ENCODE data around the gene MAP2K4.
A peak's percentile ranks its signal among the peaks of the same experiment; 100 is the strongest.
"Not testable (repeated sequence)": the region's sequence is repeated elsewhere in the genome, so short reads cannot be mapped to it uniquely, and the experiment has no call there.

The MAP2K4 gene

GRCh38 chr17:12127177-12127576 is 106.5 kb downstream of the MAP2K4 start:
- ATAC-seq (replicated peaks) (no peak), DNase-seq (no peak)
- peaks cover 0 to 6% of the 10 kb centered on the region in 2 donors for H3K9me3 Mint-ChIP-seq
- H3K27me3 Mint-ChIP-seq: no peaks in the 10 kb centered on the region
- H3K36me3 Mint-ChIP-seq: peaks cover 49 to 69% of the 10 kb centered on the region in 2 donors
- H3K4me3 Mint-ChIP-seq: no peak overlapping the region
- H3K4me1 Mint-ChIP-seq: no peaks in the 10 kb centered on the region
- H3K27ac Mint-ChIP-seq: no peak overlapping the region

GRCh38 chr17:12127667-12128066 is 107.0 kb downstream of the MAP2K4 start:
- H3K27ac Mint-ChIP-seq: no peak overlapping the region
- DNase-seq: no peak
- no peaks in the 10 kb centered on the region for H3K4me1 Mint-ChIP-seq
- H3K4me3 Mint-ChIP-seq: no peak overlapping the region
- peaks cover 52 to 73% of the 10 kb centered on the region in 2 donors for H3K36me3 Mint-ChIP-seq
- no peak for ATAC-seq (replicated peaks)
- peaks cover 0 to 6% of the 10 kb centered on the region in 2 donors for H3K9me3 Mint-ChIP-seq
- no peaks in the 10 kb centered on the region for H3K27me3 Mint-ChIP-seq

- peaks cover 50 to 73% of the 10 kb centered on the region in 2 donors for H3K36me3 Mint-ChIP-seq
- no peak for DNase-seq
- ATAC-seq (replicated peaks): no peak
- H3K9me3 Mint-ChIP-seq: peaks cover 0 to 6% of the 10 kb centered on the region in 2 donors
- no peaks in the 10 kb centered on the region for H3K27me3 Mint-ChIP-seq
- no peak overlapping the region for H3K27ac Mint-ChIP-seq
- no peaks in the 10 kb centered on the region for H3K4me1 Mint-ChIP-seq
- no peak overlapping the region for H3K4me3 Mint-ChIP-seq
Observed at GRCh38 chr17:12128946-12129345, 108.3 kb downstream of the MAP2K4 start.

- Mint-ChIP-seq H3K36me3 (peaks cover 61 to 84% of the 10 kb centered on the region in 2 donors), H3K27ac (no peak overlapping the region), H3K4me3 (no peak overlapping the region), H3K9me3 (peaks cover 5 to 8% of the 10 kb centered on the region in 2 donors), H3K27me3 (no peaks in the 10 kb centered on the region), H3K4me1 (no peaks in the 10 kb centered on the region)
- no peak for ATAC-seq (replicated peaks)
- DNase-seq: no peak
Observed at GRCh38 chr17:12133183-12133582, 112.5 kb downstream of the MAP2K4 start.

- no peak for DNase-seq
- Mint-ChIP-seq H3K9me3 (peaks cover 5 to 8% of the 10 kb centered on the region in 2 donors), H3K4me1 (no peaks in the 10 kb centered on the region), H3K4me3 (no peak overlapping the region), H3K27me3 (no peaks in the 10 kb centered on the region), H3K36me3 (peaks cover 62 to 85% of the 10 kb centered on the region in 2 donors), H3K27ac (no peak overlapping the region)
- no peak for ATAC-seq (replicated peaks)
Observed at GRCh38 chr17:12134101-12134500, 113.4 kb downstream of the MAP2K4 start.

GRCh38 chr17:12134587-12134986 is 113.9 kb downstream of the MAP2K4 start:
- no peak for ATAC-seq (replicated peaks)
- Mint-ChIP-seq H3K27me3 (no peaks in the 10 kb centered on the region), H3K4me1 (no peaks in the 10 kb centered on the region), H3K4me3 (no peak overlapping the region), H3K9me3 (peaks cover 5 to 8% of the 10 kb centered on the region in 2 donors), H3K27ac (no peak overlapping the region), H3K36me3 (peaks cover 58 to 80% of the 10 kb centered on the region in 2 donors)
- DNase-seq: no peak

GRCh38 chr17:12136243-12136642 is 115.6 kb downstream of the MAP2K4 start:
- DNase-seq: no peak
- Mint-ChIP-seq H3K4me1 (no peaks in the 10 kb centered on the region), H3K36me3 (peaks cover 67 to 80% of the 10 kb centered on the region in 2 donors), H3K27ac (no peak overlapping the region), H3K27me3 (no peaks in the 10 kb centered on the region), H3K9me3 (peaks cover 5 to 8% of the 10 kb centered on the region in 2 donors), H3K4me3 (no peak overlapping the region)
- no peak for ATAC-seq (replicated peaks)

GRCh38 chr17:12136646-12137045 is 116.0 kb downstream of the MAP2K4 start:
- Mint-ChIP-seq H3K27ac (no peak overlapping the region), H3K36me3 (peaks cover 71 to 81% of the 10 kb centered on the region in 2 donors), H3K9me3 (peaks cover 5 to 8% of the 10 kb centered on the region in 2 donors), H3K27me3 (no peaks in the 10 kb centered on the region), H3K4me1 (no peaks in the 10 kb centered on the region), H3K4me3 (no peak overlapping the region)
- ATAC-seq (replicated peaks) (no peak), DNase-seq (no peak)

GRCh38 chr17:12137859-12138258 is 117.2 kb downstream of the MAP2K4 start:
- DNase-seq (no peak), ATAC-seq (replicated peaks) (no peak)
- no peak overlapping the region for H3K27ac Mint-ChIP-seq
- H3K4me1 Mint-ChIP-seq: no peaks in the 10 kb centered on the region
- peaks cover 5 to 8% of the 10 kb centered on the region in 2 donors for H3K9me3 Mint-ChIP-seq
- H3K36me3 Mint-ChIP-seq: peaks cover 70 to 80% of the 10 kb centered on the region in 2 donors
- no peaks in the 10 kb centered on the region for H3K27me3 Mint-ChIP-seq
- no peak overlapping the region for H3K4me3 Mint-ChIP-seq

- Mint-ChIP-seq H3K27me3 (no peaks in the 10 kb centered on the region), H3K27ac (no peak overlapping the region), H3K4me3 (no peak overlapping the region), H3K36me3 (peaks cover 69 to 79% of the 10 kb centered on the region in 2 donors), H3K9me3 (peaks cover 8 to 10% of the 10 kb centered on the region in 2 donors), H3K4me1 (no peaks in the 10 kb centered on the region)
- ATAC-seq (replicated peaks) (no peak), DNase-seq (no peak)
Observed at GRCh38 chr17:12140685-12141084, 120.0 kb downstream of the MAP2K4 start.

GRCh38 chr17:12162187-12162586 is 141.5 kb downstream of the MAP2K4 start:
- not testable (repeated sequence) for H3K27me3 Mint-ChIP-seq; H3K4me1 Mint-ChIP-seq; H3K27ac Mint-ChIP-seq; H3K36me3 Mint-ChIP-seq; DNase-seq; ATAC-seq (replicated peaks); H3K4me3 Mint-ChIP-seq
- peaks cover 26 to 28% of the 10 kb centered on the region in 2 donors for H3K9me3 Mint-ChIP-seq

GRCh38 chr17:12164085-12164484 is 143.4 kb downstream of the MAP2K4 start:
- Mint-ChIP-seq H3K9me3 (peaks cover 19 to 22% of the 10 kb centered on the region in 2 donors), H3K36me3 (no peaks in the 10 kb centered on the region), H3K4me1 (no peaks in the 10 kb centered on the region), H3K27ac (no peak overlapping the region), H3K27me3 (peaks cover 0 to 3% of the 10 kb centered on the region in 2 donors), H3K4me3 (no peak overlapping the region)
- DNase-seq: no peak
- no peak for ATAC-seq (replicated peaks)

- Mint-ChIP-seq H3K4me1 (no peaks in the 10 kb centered on the region), H3K36me3 (no peaks in the 10 kb centered on the region), H3K27ac (no peak overlapping the region), H3K27me3 (no peaks in the 10 kb centered on the region), H3K9me3 (no peaks in the 10 kb centered on the region), H3K4me3 (no peak overlapping the region)
- ATAC-seq (replicated peaks) (no peak), DNase-seq (no peak)
Observed at GRCh38 chr17:12178644-12179330, 158.1 kb downstream of the MAP2K4 start.

- Mint-ChIP-seq H3K27me3 (no peaks in the 10 kb centered on the region), H3K4me1 (no peaks in the 10 kb centered on the region), H3K36me3 (no peaks in the 10 kb centered on the region), H3K9me3 (no peaks in the 10 kb centered on the region), H3K4me3 (no peak overlapping the region), H3K27ac (no peak overlapping the region)
- no peak for DNase-seq
- ATAC-seq (replicated peaks): peak; percentile 54 to 55
Observed at GRCh38 chr17:12180644-12181261, 160.1 kb downstream of the MAP2K4 start.

- DNase-seq (no peak), ATAC-seq (replicated peaks) (no peak)
- peaks cover 3 to 7% of the 10 kb centered on the region in 2 donors for H3K36me3 Mint-ChIP-seq
- H3K4me3 Mint-ChIP-seq: no peak overlapping the region
- H3K9me3 Mint-ChIP-seq: peaks cover 15 to 22% of the 10 kb centered on the region in 2 donors
- H3K27me3 Mint-ChIP-seq: no peaks in the 10 kb centered on the region
- no peaks in the 10 kb centered on the region for H3K4me1 Mint-ChIP-seq
- no peak overlapping the region for H3K27ac Mint-ChIP-seq
Observed at GRCh38 chr17:12187658-12188057, 167.0 kb downstream of the MAP2K4 start.
